HepG2 (cell line): ENCODE results near the gene PTPN14. TPM values are rescaled to one million over a fixed set of nuclear protein-coding genes. Genes with fewer than 3 reads are reported as not detected.

Experiments used
- ATAC-seq: fragments of 200-7000 bp; cut with Tn5 transposase; 3 replicates; pipeline ENCODE4 v1.9.1; 2020; ENCODE audit warnings: mild to moderate bottlenecking, moderate library complexity
- BruUV-seq: library from RNA; stranded (reverse); fragments of 400-500 nt; replicated peaks from 2 replicates; lab custom pipeline; 2021; lab: Mats Ljungman, UMichigan
- CTCF ChIA-PET: fragments of 300-600 bp; formaldehyde crosslinking; extraction: SDS; loops from one replicate; lab custom pipeline; 2021; ENCODE audit warnings: low total read pairs, inconsistent platforms, low intra/inter-chr PET ratio; lab: Yijun Ruan, JAX
- POLR2A ChIA-PET: fragments of 350-600 bp; sonication (Branson Sonifier 250); formaldehyde crosslinking; loops from one replicate; lab custom pipeline; 2020; ENCODE audit warnings: antibody characterized with exemption, inconsistent platforms; lab: Yijun Ruan, JAX
- DNase-seq: peaks from one replicate; pipeline ENCODE4 v3.0.0-alpha.2; 2015; ENCODE audit warnings: low spot score
- FAIRE-seq: peaks from 3 replicates; lab custom pipeline; 2011; peaks lifted over from hg19 to GRCh38; lab: Jason Lieb, UNC
- H2AFZ ChIP-seq: one replicate; pipeline ENCODE4 v1.6.1; 2011; ENCODE audit warnings: low read length, inconsistent platforms
- H3K27ac ChIP-seq: fragments of 300-600 bp; 3 replicates; pipeline ENCODE4 v1.8.0; 2011; ENCODE audit warnings: mixed run types, mild to moderate bottlenecking, mixed read lengths, low read length, inconsistent platforms; ENCODE audit not compliant: insufficient read depth; ENCODE audit errors: extremely low read length
- H3K27me3 ChIP-seq, 2 experiments: fragments of 200-600 bp in 1 of 2; 2 replicates in 1 of 2; 3 replicates in 1 of 2; pipeline versions ENCODE4 v1.6.0 to v1.8.0; 2011; ENCODE audit warnings: low read length in 2 of 2, mild to moderate bottlenecking in 2 of 2, moderate library complexity in 2 of 2, inconsistent platforms in 1 of 2; ENCODE audit not compliant: insufficient read depth in 2 of 2, control insufficient read depth in 1 of 2
- H3K36me3 ChIP-seq, 2 experiments: fragments of 200-600 bp in 1 of 2; replicated peaks in 1 of 2; 2 replicates in 1 of 2; 3 replicates in 1 of 2; pipeline versions ENCODE4 v1.5.1 to v1.8.0; 2011; ENCODE audit warnings: low read length in 2 of 2, inconsistent platforms in 1 of 2; ENCODE audit not compliant: insufficient read depth in 2 of 2, control insufficient read depth in 1 of 2
- H3K4me1 ChIP-seq: 2 replicates; pipeline ENCODE4 v1.5.1; 2012; ENCODE audit warnings: low read length, inconsistent platforms; ENCODE audit not compliant: insufficient read depth
- H3K4me2 ChIP-seq: 2 replicates; pipeline ENCODE4 v1.6.0; 2011; ENCODE audit warnings: low read depth, low read length, inconsistent platforms
- H3K4me3 ChIP-seq, 3 experiments: fragments of 200-600 bp in 1 of 3; sonication (generic), shearing (Covaris generic) in 1 of 3; replicated peaks in 1 of 3; 2 replicates each; pipeline ENCODE4 v1.5.1; 2011 to 2016; ENCODE audit warnings: low read length in 3 of 3, inconsistent platforms in 2 of 3, low read depth in 2 of 3, mild to moderate bottlenecking in 2 of 3, control low read depth in 1 of 3, mixed read lengths in 1 of 3; ENCODE audit not compliant: insufficient read depth in 1 of 3
- H3K79me2 ChIP-seq: one replicate; pipeline ENCODE4 v1.6.1; 2011; ENCODE audit warnings: low read length, inconsistent platforms; ENCODE audit not compliant: insufficient read depth
- H3K9ac ChIP-seq: 2 replicates; pipeline ENCODE4 v1.6.0; 2011; ENCODE audit warnings: mild to moderate bottlenecking, low read depth, low read length, inconsistent platforms; ENCODE audit not compliant: insufficient read depth
- H3K9me3 ChIP-seq: 2 replicates; pipeline ENCODE4 v1.5.1; 2012; ENCODE audit warnings: mild to moderate bottlenecking, low read length
- H4K20me1 ChIP-seq: 2 replicates; pipeline ENCODE4 v1.6.0; 2011; ENCODE audit warnings: inconsistent platforms, mild to moderate bottlenecking, low read length, moderate library complexity; ENCODE audit not compliant: insufficient read depth
- NFE2L2 ChIP-seq: fragments of 150-350 bp; IDR thresholded peaks from 2 replicates; pipeline ENCODE4 v1.6.1; 2014; ENCODE audit warnings: low read length
- POLR2A ChIP-seq, 2 experiments: IDR thresholded peaks; 2 replicates each; pipeline ENCODE4 v1.6.1; 2011; ENCODE audit warnings: low read depth in 2 of 2, low read length in 2 of 2, mild to moderate bottlenecking in 1 of 2, moderate library complexity in 1 of 2; ENCODE audit not compliant: insufficient read depth in 1 of 2
- POLR2AphosphoS5 ChIP-seq: IDR thresholded peaks from 2 replicates; pipeline ENCODE4 v1.6.1; 2012; ENCODE audit warnings: low read depth, low read length
- SSRP1 ChIP-seq: IDR thresholded peaks from 2 replicates; pipeline ENCODE4 v1.6.1; 2016; ENCODE audit warnings: control low read depth
- ZNF121 ChIP-seq: sonication (generic); formaldehyde crosslinking; IDR thresholded peaks from 2 replicates; pipeline ENCODE4 v1.5.0; 2020; ENCODE audit warnings: mild to moderate bottlenecking, missing genetic modification reagents
- ZNF124 ChIP-seq: sonication (generic); formaldehyde crosslinking; IDR thresholded peaks from 2 replicates; pipeline ENCODE4 v1.4.0; 2020; ENCODE audit warnings: missing genetic modification reagents
- ZNF282 ChIP-seq: fragments of 450-650 bp; IDR thresholded peaks from 2 replicates; pipeline ENCODE4 v1.6.1; 2018; ENCODE audit not compliant: partially characterized antibody
- ZNF644 ChIP-seq: IDR thresholded peaks from 2 replicates; pipeline ENCODE4 v1.6.1; 2016; ENCODE audit warnings: low read depth
- ZNF83 ChIP-seq: sonication (generic); formaldehyde crosslinking; IDR thresholded peaks from 2 replicates; pipeline ENCODE4 v1.4.0; 2020; ENCODE audit warnings: missing genetic modification reagents, mild to moderate bottlenecking, borderline replicate concordance
- ZNF850 ChIP-seq: sonication (generic); formaldehyde crosslinking; conservative IDR thresholded peaks from 2 replicates; pipeline ENCODE4 v1.9.0; 2021; ENCODE audit warnings: mild to moderate bottlenecking, missing genetic modification reagents
- WGBS: methylation state at CpG from one replicate; pipeline ENCODE4 v1.1.6; 2017; ENCODE audit warnings: low lambda C conversion rate; 5-methylcytosine and 5-hydroxymethylcytosine counted together
- in situ Hi-C: cut with HindIII; loops from 2 replicates; pipeline ENCODE4 v1.10.0; 2017; ENCODE audit warnings: low pct_unique_long_range_greater_than_20kb; ENCODE audit not compliant: extremely low pct_ligation_motif_present
- intact Hi-C: fragments of 100-400 bp; cut with micrococcal nuclease; formaldehyde crosslinking; loops from one replicate; pipeline ENCODE4 v1.10.0; 2022; ENCODE audit not compliant: unreplicated experiment
- polyA plus RNA-seq, 8 experiments: library from polyadenylated mRNA; depleted of rRNA in 3 of 8; stranded (reverse) in 7 of 8; unstranded in 1 of 8; fragments of >200 nt; fragmentation: Illumina TruSeq in 4 of 8; extraction: Trizol in 4 of 8; gene quantifications; 2 replicates each; pipeline versions ENCODE4 v1.2.1 to v1.2.3, GENCODE V29; 2011 to 2016; ENCODE audit warnings: low read depth in 4 of 8, missing spikeins in 1 of 8, mixed read lengths in 1 of 8; ENCODE audit not compliant: insufficient read depth in 1 of 8
- total RNA-seq, 5 experiments: library from RNA; depleted of rRNA; stranded (reverse); fragments of >200 nt; fragmentation: Illumina TruSeq; extraction: Trizol; gene quantifications; 2 replicates each; pipeline ENCODE4 v1.2.3, GENCODE V29; 2016; ENCODE audit warnings: low read depth in 1 of 5
- TF ChIP-seq, protein P1 (sequence below): fragments of 450-650 bp; IDR thresholded peaks from 2 replicates; pipeline ENCODE4 v1.6.1; 2017; ENCODE audit warnings: mild to moderate bottlenecking
- TF ChIP-seq, protein P2 (sequence below): sonication (generic); formaldehyde crosslinking; IDR thresholded peaks from 2 replicates; pipeline ENCODE4 v1.8.0; 2022; ENCODE audit warnings: missing genetic modification reagents, low read depth, mild to moderate bottlenecking, borderline replicate concordance
- TF ChIP-seq, protein P3 (sequence below): sonication (generic); formaldehyde crosslinking; IDR thresholded peaks from 2 replicates; pipeline ENCODE4 v1.8.0; 2022; ENCODE audit warnings: missing genetic modification reagents, mild to moderate bottlenecking, borderline replicate concordance
- TF ChIP-seq, protein P4 (sequence below): sonication (generic); formaldehyde crosslinking; IDR thresholded peaks from 2 replicates; pipeline ENCODE4 v1.5.0; 2020; ENCODE audit warnings: missing genetic modification reagents

PTPN14 gene
- total and polyA plus RNA-seq, 2 of the 13 experiments (the other 11 are each of a cell fraction or from before 2014, with no cell fraction given) = 3.9 to 4.7 TPM

- Histone ChIP-seq H3K27me3 (no peaks in the 10 kb centered on the region), H3K36me3 (peaks cover 8 to 13% of the 10 kb centered on the region in 2 experiments; a peak in 4 of 5 replicates), H4K20me1 (no peaks in the 10 kb centered on the region), H3K27ac (no peak overlapping the region), H3K4me2 (no peak overlapping the region), H3K4me1 (no peaks in the 10 kb centered on the region), H3K4me3 (no peak overlapping the region), H3K79me2 (no peaks in the 10 kb centered on the region), H2AFZ (no peak overlapping the region), H3K9me3 (no peaks in the 10 kb centered on the region), H3K9ac (no peak overlapping the region)
- FAIRE-seq = no peak
- ChIA-PET CTCF (no interaction called here), POLR2A (no interaction called here)
- ATAC-seq = no peak
- TF ChIP-seq ZNF282 (no peak), ZNF644 (CRISPR knock-in tag) (no peak), ZNF850 (CRISPR knock-in tag) (no peak), POLR2A (IDR thresholded peaks at IDR 0.05; ENCODE audit: insufficient read depth in 1 of 2, low read depth in 2 of 2, low read length in 2 of 2) (no peak), ZNF83 (CRISPR knock-in tag) (no peak), ZNF121 (CRISPR knock-in tag) (no peak), POLR2AphosphoS5 (no peak), ZNF124 (CRISPR knock-in tag) (no peak), SSRP1 (no peak), NFE2L2 (no peak)
- TF ChIP-seq, protein P1, sequence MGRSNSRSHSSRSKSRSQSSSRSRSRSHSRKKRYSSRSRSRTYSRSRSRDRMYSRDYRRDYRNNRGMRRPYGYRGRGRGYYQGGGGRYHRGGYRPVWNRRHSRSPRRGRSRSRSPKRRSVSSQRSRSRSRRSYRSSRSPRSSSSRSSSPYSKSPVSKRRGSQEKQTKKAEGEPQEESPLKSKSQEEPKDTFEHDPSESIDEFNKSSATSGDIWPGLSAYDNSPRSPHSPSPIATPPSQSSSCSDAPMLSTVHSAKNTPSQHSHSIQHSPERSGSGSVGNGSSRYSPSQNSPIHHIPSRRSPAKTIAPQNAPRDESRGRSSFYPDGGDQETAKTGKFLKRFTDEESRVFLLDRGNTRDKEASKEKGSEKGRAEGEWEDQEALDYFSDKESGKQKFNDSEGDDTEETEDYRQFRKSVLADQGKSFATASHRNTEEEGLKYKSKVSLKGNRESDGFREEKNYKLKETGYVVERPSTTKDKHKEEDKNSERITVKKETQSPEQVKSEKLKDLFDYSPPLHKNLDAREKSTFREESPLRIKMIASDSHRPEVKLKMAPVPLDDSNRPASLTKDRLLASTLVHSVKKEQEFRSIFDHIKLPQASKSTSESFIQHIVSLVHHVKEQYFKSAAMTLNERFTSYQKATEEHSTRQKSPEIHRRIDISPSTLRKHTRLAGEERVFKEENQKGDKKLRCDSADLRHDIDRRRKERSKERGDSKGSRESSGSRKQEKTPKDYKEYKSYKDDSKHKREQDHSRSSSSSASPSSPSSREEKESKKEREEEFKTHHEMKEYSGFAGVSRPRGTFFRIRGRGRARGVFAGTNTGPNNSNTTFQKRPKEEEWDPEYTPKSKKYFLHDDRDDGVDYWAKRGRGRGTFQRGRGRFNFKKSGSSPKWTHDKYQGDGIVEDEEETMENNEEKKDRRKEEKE = no peak
- TF ChIP-seq, protein P2, sequence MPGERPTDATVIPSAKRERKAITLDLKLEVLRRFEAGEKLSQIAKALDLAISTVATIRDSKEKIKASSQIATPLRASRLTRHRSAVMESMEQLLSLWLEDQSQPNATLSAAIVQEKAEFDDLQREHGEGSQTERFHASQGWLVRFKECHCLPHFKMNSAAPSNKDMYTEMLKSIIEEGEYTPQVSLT (CRISPR knock-in tag) = no peak
- TF ChIP-seq, protein P3, sequence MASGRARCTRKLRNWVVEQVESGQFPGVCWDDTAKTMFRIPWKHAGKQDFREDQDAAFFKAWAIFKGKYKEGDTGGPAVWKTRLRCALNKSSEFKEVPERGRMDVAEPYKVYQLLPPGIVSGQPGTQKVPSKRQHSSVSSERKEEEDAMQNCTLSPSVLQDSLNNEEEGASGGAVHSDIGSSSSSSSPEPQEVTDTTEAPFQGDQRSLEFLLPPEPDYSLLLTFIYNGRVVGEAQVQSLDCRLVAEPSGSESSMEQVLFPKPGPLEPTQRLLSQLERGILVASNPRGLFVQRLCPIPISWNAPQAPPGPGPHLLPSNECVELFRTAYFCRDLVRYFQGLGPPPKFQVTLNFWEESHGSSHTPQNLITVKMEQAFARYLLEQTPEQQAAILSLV (CRISPR knock-in tag) = no peak
- TF ChIP-seq, protein P4, sequence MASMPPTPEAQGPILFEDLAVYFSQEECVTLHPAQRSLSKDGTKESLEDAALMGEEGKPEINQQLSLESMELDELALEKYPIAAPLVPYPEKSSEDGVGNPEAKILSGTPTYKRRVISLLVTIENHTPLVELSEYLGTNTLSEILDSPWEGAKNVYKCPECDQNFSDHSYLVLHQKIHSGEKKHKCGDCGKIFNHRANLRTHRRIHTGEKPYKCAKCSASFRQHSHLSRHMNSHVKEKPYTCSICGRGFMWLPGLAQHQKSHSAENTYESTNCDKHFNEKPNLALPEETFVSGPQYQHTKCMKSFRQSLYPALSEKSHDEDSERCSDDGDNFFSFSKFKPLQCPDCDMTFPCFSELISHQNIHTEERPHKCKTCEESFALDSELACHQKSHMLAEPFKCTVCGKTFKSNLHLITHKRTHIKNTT (CRISPR knock-in tag) = no peak
- DNase-seq = no peak
- 85% methylated on average over 3 of the region's 3 CpGs for WGBS
- BruUV-seq = no TSS peak
- intact Hi-C loops = no loop called here
- in situ Hi-C loops = no loop called here
These were observed 171.0 kb downstream of the PTPN14 start for GRCh38 chr1:214380396-214380795.
